Limb (tissue), 2 donors: ENCODE measurements around the gene GRB10.

Source experiments
- DNase-seq, 2 donors: peaks; one replicate each; pipeline ENCODE4 v3.0.0-alpha.2; 2016; ENCODE audit errors: extremely low spot score in 2 of 2

Gene GRB10

GRCh38 chr7:50657341-50657873 is 125.3 kb downstream of the GRB10 start:
- DNase-seq = no peak

DNA sequence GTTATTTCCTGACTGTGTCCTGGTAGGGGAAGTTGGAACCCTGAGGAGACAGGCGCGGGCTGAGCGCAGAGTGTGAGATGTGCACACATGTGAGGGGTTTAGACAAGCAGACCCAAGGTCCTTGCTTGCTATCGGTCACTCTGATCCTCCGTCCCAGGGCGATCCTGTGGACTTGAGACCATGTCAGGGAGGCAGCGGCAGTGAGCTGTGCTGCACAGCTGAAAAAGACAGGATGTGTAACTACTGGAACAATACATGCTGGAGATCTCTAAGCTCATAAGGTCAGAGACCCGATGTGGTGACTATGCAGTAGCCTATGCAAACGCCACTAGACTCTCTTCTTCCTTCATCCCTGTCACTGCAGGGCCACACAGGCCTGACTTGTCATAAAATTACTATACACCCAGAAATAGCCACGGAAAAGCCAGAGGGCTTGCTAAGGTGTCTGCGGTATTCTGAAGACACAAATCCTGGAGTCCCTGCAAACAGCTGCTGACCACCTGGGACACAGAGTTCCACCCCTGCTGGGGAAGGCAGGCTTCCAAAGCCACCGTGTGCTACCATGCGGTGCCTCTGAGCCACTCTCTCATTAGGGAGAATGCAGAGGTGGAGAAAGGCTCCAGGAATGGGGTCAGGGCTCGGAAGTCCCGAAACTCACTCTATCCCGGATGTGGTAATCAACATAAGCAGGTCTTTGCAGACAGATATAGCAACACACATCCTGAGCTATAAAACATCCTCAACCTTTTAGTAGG is 126.4 kb downstream of the GRB10 start:
- no peak for DNase-seq

GRCh38 chr7:50655490-50655889 is 127.2 kb downstream of the GRB10 start:
- no peak for DNase-seq

- no peak for DNase-seq
Observed at GRCh38 chr7:50655020-50655419, 127.7 kb downstream of the GRB10 start.

GRCh38 chr7:50653981-50654425 is 128.7 kb downstream of the GRB10 start:
- no peak for DNase-seq

DNA sequence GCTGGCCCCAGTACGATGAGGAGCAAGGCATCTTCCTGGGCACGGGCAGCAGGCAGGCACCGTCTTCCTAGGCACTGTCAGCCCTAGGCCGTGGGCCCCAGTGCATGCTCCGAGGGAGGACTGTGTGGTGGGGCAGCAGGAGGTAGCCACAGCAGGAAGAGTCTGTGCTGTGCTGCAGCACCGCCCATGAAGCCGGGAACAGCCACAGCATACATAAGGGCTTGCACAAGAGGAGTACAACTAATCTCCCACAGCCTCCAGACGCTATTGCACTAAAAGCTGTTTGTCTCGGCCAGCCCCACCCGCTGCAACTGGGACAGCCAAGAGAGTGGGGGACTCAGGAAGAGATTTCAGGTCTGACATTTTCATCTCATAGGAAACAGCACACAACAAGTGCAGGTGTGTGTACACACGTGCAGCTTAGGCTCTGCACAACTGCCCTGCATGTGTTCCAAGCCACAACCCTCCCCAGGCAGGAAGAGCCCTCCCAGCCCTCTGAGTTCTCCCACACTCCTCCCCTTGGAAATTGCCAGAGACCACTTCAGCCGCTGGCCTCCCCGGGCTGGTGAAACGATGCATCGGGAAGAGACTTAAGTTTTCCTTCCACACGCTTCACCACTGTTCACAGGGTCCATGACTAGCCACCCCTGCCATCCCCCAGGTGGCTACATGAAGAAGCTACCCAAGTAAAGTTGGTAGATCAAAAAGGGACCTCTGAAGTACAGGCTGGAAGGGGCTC is 129.4 kb downstream of the GRB10 start:
- no peak for DNase-seq

GRCh38 chr7:50652400-50653125 is 130.1 kb downstream of the GRB10 start:
- DNase-seq = no peak

DNA sequence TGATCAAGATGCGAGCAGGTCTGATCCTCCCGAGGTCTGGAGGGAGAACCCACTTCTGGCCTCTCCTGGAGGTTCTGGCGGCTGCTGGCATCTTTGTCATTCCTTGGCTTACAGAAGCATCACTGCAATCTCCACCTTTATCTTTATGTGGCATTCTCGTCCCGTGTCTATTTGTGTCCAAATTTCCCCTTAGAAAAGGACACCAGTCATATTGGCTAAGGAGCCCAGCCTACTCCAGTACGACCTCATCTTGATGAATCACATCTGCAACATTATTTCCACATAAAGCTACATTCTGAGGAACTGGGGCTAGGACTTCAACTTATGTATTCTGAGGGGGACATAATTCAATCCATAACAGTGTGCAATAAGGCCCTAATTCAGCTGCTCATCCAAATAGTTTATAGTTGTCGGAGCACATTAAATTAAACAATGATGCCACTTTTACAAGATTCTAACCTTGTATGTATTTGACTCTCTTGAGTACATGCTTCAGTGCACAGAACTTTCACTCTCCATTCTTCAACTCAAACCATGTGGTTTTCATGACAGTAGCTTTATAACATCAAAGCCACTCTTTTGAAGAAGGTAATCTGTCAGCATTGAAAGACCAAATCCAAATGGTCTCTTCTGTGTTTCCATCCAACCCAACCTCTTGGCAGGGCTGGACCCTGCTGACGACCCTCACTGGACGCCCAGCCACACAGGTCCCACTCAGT is 131.3 kb downstream of the GRB10 start:
- no peak for DNase-seq

DNA sequence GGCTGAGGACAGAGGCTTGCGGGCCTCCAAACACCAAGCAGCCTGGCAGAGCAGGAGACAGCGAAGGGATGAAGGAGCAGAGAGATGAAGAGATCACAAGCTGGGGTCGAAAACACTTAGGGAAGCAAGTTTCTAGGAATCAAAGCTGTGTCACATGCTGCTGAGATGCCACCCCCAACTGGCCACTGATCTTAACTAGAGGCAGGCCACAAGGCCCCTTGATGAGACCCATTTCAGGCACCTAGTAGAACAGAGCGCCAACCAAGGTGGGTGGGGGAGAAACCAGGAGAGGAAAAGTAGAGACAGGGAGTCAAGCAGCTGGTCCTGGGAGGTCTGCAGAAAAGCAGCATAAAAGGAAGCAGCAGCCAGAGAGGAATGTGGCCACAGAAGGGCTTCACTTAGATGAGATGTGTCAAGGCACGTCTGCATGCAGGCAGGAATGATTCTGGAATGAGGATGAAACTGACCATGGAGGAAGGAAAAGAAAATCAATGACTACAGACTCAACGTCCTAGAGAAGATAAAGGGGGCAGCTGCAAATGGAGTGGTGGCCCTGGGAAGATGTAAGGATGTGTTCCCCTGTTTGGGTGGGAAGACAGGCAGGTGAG is 132.5 kb downstream of the GRB10 start:
- DNase-seq = no peak

DNA sequence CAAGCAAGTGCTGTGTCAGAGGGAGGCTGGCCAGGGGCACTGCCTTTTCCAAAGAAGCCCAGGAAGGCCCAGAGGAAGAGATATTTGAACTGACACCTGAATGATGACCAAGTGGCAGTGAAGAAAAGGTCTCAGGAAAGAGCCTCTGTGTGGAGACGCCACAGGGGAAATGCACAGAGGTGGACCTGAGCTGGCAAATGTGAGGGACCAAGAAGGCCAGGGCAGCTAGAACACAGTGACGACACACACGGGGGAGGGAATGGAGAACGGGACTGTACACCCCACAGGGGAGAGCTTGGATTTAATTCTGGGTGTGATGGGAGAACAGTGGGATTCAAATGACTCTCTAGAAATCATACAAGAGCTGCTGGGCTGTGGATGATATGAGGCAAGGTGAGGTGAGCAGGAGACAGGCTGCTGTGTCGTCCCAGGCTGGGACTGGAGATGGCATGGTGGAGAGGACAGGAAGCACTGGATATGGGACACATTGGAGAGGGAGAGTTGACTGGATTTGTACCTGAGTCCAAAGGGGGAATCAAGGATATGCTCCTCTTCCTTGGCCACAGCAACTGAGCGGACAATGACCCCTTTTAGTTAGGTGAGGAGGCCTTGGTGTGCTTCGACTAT is 133.3 kb downstream of the GRB10 start:
- DNase-seq = no peak

- DNase-seq = no peak
Observed at GRCh38 chr7:50648570-50649169, 134.0 kb downstream of the GRB10 start.

DNA sequence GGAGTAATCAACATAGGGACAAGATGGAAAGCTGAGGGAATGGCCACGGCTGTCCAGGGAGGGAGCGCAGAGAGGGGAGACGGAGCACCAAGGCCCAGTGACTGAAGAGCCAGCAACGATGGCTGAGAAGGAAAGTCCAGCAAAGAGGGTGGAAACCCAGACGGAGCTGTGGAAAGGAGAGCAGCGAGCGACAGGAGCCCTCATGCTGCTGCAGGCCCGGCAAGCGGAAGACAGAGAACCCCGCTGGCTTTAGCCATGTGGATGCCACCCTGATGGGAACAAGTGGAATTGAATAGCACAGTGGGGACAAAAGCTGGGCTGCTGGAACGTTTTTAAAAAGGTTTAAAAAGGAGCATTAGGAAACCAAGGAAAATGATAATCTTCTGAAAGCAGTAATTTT is 134.6 kb downstream of the GRB10 start:
- DNase-seq = no peak

DNA sequence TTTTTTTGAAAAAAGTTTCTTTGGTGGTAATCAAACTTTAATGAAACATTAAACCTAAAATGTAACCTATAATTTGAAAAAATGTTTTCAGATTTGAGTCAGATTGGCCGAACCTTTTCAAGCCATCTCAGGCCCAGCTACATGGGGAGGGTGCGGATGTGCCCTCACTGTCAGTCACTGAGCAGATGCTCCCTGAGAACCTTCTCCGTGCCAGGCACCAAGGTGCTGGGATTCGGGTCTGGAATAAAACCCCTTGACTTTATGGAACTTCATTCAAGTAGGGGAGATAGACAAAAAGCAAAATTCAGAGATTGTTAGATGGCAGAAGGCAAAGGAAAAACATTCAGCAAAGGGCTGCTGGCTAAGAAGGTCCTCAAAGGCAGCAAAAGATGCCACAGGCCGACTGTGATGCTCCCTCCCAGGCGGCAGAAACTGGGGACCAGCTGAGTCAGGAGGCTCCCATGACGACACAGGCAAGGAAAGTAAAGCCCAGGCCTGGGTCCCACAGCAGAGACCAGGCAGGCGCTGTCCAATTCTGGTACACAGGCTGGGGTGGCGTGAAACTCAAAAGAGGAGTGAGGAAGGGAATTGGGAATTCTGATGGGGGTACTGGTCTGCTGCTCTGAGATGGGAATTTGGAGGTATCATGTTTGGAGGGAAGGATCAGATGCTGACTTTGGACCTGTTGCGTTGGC is 135.3 kb downstream of the GRB10 start:
- no peak for DNase-seq

DNA sequence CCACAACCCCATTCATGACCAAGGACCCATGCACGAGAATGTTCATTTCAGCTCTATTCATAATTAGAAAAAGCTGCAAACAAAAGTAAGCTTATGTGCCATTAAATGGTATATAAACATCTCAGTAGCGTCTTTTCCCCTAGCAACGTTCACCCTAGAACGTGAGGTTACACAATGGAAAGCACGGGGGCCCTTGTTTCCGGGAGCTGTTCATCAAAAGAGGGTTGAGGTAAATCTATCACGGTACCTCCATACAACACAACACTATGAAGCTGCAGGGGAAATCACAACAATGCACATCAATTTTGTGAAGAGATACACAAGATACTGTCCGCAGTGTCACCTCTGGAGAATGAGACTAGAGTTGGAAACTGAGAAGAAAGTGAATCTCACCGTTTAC is 136.6 kb downstream of the GRB10 start:
- DNase-seq = no peak

DNA sequence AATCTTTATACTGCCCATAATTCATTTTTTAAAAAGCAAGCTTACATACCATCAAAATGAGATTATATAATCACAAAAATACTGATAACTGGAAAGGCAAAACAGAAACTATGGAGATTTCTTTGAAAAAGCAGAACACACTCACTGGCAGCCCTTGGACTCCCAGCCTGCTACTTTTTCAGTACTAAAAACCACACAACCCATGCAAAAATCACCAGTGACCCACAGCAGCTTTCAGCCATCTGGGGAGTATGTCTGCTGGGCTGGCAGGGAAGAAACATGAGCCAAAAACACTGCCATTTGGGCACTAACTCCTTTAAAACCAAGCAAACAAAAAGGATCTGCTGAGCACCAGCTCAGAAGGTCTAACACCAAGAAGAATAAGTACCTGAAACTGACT is 137.5 kb downstream of the GRB10 start:
- DNase-seq = no peak

DNA sequence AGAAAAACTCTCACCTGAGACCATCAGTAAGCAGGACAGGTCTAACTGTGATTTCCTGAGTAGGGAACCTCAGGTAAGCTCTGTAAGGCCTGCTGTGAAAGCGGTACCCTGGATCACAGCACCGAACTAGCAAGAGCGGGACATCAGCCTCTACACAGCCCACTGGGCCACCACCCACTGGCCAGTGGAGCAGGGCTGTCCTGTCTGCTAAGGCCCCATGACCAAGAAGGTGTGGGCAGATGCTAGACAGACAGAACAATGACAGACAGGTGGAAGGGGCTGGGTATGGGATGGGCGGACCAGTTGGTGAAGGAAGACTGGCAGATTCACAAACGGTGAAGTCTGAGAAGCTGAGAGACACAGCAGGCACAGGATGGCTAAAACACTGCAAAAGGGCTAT is 138.1 kb downstream of the GRB10 start:
- no peak for DNase-seq

- DNase-seq = no peak
Observed at GRCh38 chr7:50644114-50644513, 138.6 kb downstream of the GRB10 start.

GRCh38 chr7:50641442-50642405 is 141.0 kb downstream of the GRB10 start:
- DNase-seq = no peak
